NB4 (cell line): Measurements from ENCODE around the gene CTSE.
A peak's percentile ranks its signal among the peaks of the same experiment; 100 is the strongest.

Source experiments
- CTCF ChIP-seq: IDR thresholded peaks from one replicate; pipeline ENCODE4 v1.5.1; 2012; ENCODE audit warnings: low read depth, low read length
- MAX ChIP-seq: IDR thresholded peaks from 2 replicates; pipeline ENCODE4 v1.6.1; 2011; ENCODE audit warnings: low read depth, low read length
- MYC ChIP-seq: IDR thresholded peaks from 2 replicates; pipeline ENCODE4 v1.6.1; 2011; ENCODE audit warnings: low read depth, low read length
- POLR2A ChIP-seq: IDR thresholded peaks from 2 replicates; pipeline ENCODE4 v1.6.1; 2011; ENCODE audit warnings: mild to moderate bottlenecking; ENCODE audit not compliant: insufficient read length; ENCODE audit errors: extremely low read depth

DNA sequence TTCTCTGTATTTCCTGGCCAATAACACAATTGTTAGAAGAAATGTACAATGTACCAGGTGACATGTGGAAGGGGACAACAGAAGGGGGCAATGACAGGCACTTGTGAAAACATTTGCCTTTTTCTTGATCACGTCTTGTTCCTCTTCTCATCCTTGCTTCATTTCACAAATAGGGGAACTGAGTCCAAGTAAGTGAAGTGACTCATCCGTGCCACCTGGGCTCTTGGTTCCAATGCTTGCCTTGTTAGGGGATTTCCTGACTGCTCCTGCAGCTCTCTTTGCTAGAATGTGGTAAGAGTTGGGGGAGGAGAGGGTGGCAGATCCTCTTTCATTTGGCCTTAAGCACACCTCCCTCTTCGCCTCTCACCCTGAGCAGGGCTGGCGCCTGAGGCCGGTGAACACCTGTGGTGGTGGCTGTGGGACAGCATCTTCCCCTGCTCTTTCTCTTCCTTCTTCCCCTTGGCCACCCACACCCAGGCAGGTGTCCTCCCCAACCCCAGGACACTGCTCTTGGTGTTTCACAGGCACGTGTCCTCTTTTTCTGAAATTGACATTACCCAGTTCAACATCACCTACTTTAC, 27.1 kb upstream of the CTSE start:
- TF ChIP-seq CTCF (no peak), POLR2A (no peak), MYC (peak; percentile 87), MAX (peak; percentile 74)
